ENCODE measurements around the gene JPH3. TPM values are rescaled to one million over a fixed set of nuclear protein-coding genes. Genes with fewer than 3 reads are reported as not detected.

JPH3 gene
- polyA plus RNA-seq, 2 of the 4 experiments (the other 2 are of a cell fraction), result 0.36 to 1.6 TPM

GRCh38 chr16:87697792-87698191, 95.5 kb downstream of the JPH3 start:
- ATAC-seq, result no peak
- Histone ChIP-seq H3K4me3 (no peak overlapping the region), H3K4me1 (no peaks in the 10 kb centered on the region), H3K9me3 (no peaks in the 10 kb centered on the region), H3K27ac (no peak overlapping the region), H3K4me2 (no peak overlapping the region)
- ChIA-PET POLR2A (no interaction called here), CTCF (no interaction called here)
- FAIRE-seq, result no peak
- WGBS (ENCODE audit: missing lambda C conversion rate), result 94% methylated on average over 14 of the region's 14 CpGs
- no peak for DNase-seq (ENCODE audit: low read depth in 1 of 2, low spot score in 1 of 2)
- TF ChIP-seq GATA3 (IDR thresholded peaks at IDR 0.05; ENCODE audit: borderline replicate concordance) (no peak), CEBPB (IDR thresholded peaks at IDR 0.05) (no peak), HOXA7 (CRISPR knock-in tag; IDR thresholded peaks at IDR 0.05) (no peak), E2F6 (IDR thresholded peaks at IDR 0.05; ENCODE audit: borderline replicate concordance, low read depth) (no peak), FOSL2 (IDR thresholded peaks at IDR 0.05) (no peak), FOSL2 (CRISPR knock-in tag; IDR thresholded peaks at IDR 0.05) (no peak), EHF (CRISPR knock-in tag; IDR thresholded peaks at IDR 0.05) (no peak), TP53 (CRISPR knock-in tag; IDR thresholded peaks at IDR 0.05) (no peak), CHD2 (IDR thresholded peaks at IDR 0.05; ENCODE audit: low read length, partially characterized antibody) (no peak)

- no peak overlapping the region for H3K27ac ChIP-seq
- no peak for TF ChIP-seq RAD21 (conservative IDR thresholded peaks at IDR 0.05 in 1 of 2, IDR thresholded peaks at IDR 0.05 in 1 of 2)
- no peak overlapping the region for H3K4me2 ChIP-seq
- ATAC-seq, result no peak
- no peak for DNase-seq (ENCODE audit: low read depth in 1 of 2, low spot score in 1 of 2)
- CTCF ChIA-PET, result no interaction called here
- 95% methylated on average over 7 of the region's 7 CpGs for WGBS (ENCODE audit: missing lambda C conversion rate)
- POLR2A ChIA-PET, result no interaction called here
- no peak for FAIRE-seq
- H3K4me3 ChIP-seq, result no peak overlapping the region
- H3K4me1 ChIP-seq, result no peaks in the 10 kb centered on the region
- no peaks in the 10 kb centered on the region for H3K9me3 ChIP-seq
Measured at GRCh38 chr16:87698241-87698640, 95.9 kb downstream of the JPH3 start.

GRCh38 chr16:87698676-87699199, 96.4 kb downstream of the JPH3 start:
- ATAC-seq (no peak), FAIRE-seq (no peak), DNase-seq (ENCODE audit: low read depth in 1 of 2, low spot score in 1 of 2) (no peak)
- Histone ChIP-seq H3K4me2 (no peak overlapping the region), H3K4me1 (no peaks in the 10 kb centered on the region), H3K27ac (no peak overlapping the region), H3K9me3 (no peaks in the 10 kb centered on the region), H3K4me3 (no peak overlapping the region)
- ChIA-PET CTCF (no interaction called here), POLR2A (no interaction called here)
- no peak for TF ChIP-seq CEBPB (IDR thresholded peaks at IDR 0.05)
- no peak for TF ChIP-seq HES2 (IDR thresholded peaks at IDR 0.05)
- no peak for TF ChIP-seq CHD4 (IDR thresholded peaks at IDR 0.05; ENCODE audit: borderline replicate concordance)
- no peak for TF ChIP-seq PHF8 (IDR thresholded peaks at IDR 0.05; ENCODE audit: borderline replicate concordance, low read depth)
- no peak for TF ChIP-seq KDM1A (IDR thresholded peaks at IDR 0.05; ENCODE audit: low read depth)
- TF ChIP-seq EP300 (IDR thresholded peaks at IDR 0.05), result no peak
- no peak for TF ChIP-seq MYC (IDR thresholded peaks at IDR 0.05; ENCODE audit: borderline replicate concordance, low read length)
- no peak for TF ChIP-seq PBX3 (IDR thresholded peaks at IDR 0.05)
- no peak for TF ChIP-seq HDAC2 (IDR thresholded peaks at IDR 0.05)
- TF ChIP-seq GATA3 (IDR thresholded peaks at IDR 0.05; ENCODE audit: borderline replicate concordance), result no peak
- no peak for TF ChIP-seq ZSCAN20 (CRISPR knock-in tag; IDR thresholded peaks at IDR 0.05)
- no peak for TF ChIP-seq NPAS2 (CRISPR knock-in tag; IDR thresholded peaks at IDR 0.05; ENCODE audit: borderline replicate concordance)
- TF ChIP-seq HMGXB4 (CRISPR knock-in tag; IDR thresholded peaks at IDR 0.05; ENCODE audit: borderline replicate concordance), result no peak
- no peak for TF ChIP-seq HEYL (CRISPR knock-in tag; IDR thresholded peaks at IDR 0.05)
- TF ChIP-seq SREBF2 (IDR thresholded peaks at IDR 0.05), result no peak
- TF ChIP-seq CBX8 (IDR thresholded peaks at IDR 0.05), result no peak
- TF ChIP-seq RCOR1 (IDR thresholded peaks at IDR 0.05; ENCODE audit: low read depth, low read length), result no peak
- TF ChIP-seq JUN (IDR thresholded peaks at IDR 0.05), result no peak
- 90% methylated on average over 12 of the region's 20 CpGs for WGBS (ENCODE audit: missing lambda C conversion rate)
